ENCODE measurements around the gene SUCO. TPM values are rescaled to one million over a fixed set of nuclear protein-coding genes. Genes with fewer than 3 reads are reported as not detected.
A peak's percentile ranks its signal among the peaks of the same experiment; 100 is the strongest.

SUCO gene
- total RNA-seq, 4 donors from 2014 or later: 39.6 to 61.8 (median 44.5) TPM

- ATAC-seq (ENCODE audit: low FRiP score) (no peak), DNase-seq (ENCODE audit: low spot score) (no peak)
- TF ChIP-seq CTCF (IDR thresholded peaks at IDR 0.05): no peak
Observed at GRCh38 chr1:172540635-172541034, 7.7 kb downstream of the SUCO start.

- no peak for DNase-seq (ENCODE audit: low spot score)
- ATAC-seq (ENCODE audit: low FRiP score): peak; percentile 71
- no peak for TF ChIP-seq CTCF (IDR thresholded peaks at IDR 0.05)
Observed at GRCh38 chr1:172544481-172545104, 11.6 kb downstream of the SUCO start.

- ATAC-seq (ENCODE audit: low FRiP score) (no peak), DNase-seq (ENCODE audit: low spot score) (no peak)
- no peak for TF ChIP-seq CTCF (IDR thresholded peaks at IDR 0.05)
Observed at GRCh38 chr1:172545396-172546004, 12.6 kb downstream of the SUCO start.

- no peak for TF ChIP-seq CTCF (IDR thresholded peaks at IDR 0.05)
- no peak for ATAC-seq (ENCODE audit: low FRiP score)
Observed at GRCh38 chr1:172547071-172547470, 14.1 kb downstream of the SUCO start.

GRCh38 chr1:172549621-172550280, 16.8 kb downstream of the SUCO start:
- DNase-seq (ENCODE audit: low spot score): no peak
- ATAC-seq (ENCODE audit: low FRiP score): no peak
- no peak for TF ChIP-seq CTCF (IDR thresholded peaks at IDR 0.05)

More at GRCh38 chr1:172547071-172547470, 14.1 kb downstream of the SUCO start:
- DNase-seq (ENCODE audit: low spot score): no peak

GRCh38 chr1:172551279-172551678, 18.3 kb downstream of the SUCO start:
- DNase-seq (ENCODE audit: low spot score): no peak
- TF ChIP-seq CTCF (IDR thresholded peaks at IDR 0.05): no peak

More at GRCh38 chr1:172551279-172551678, 18.3 kb downstream of the SUCO start:
- no peak for ATAC-seq (ENCODE audit: low FRiP score)

Measured in omental fat pad (tissue), 4 donors.